GM21390 (cell line): ENCODE results near the gene HDAC9.

Source experiments
- ATAC-seq: cut with Tn5 transposase; IDR thresholded peaks from one replicate; pipeline ENCODE4 v1.9.1; 2021; ENCODE audit not compliant: unreplicated experiment

The HDAC9 gene

DNA sequence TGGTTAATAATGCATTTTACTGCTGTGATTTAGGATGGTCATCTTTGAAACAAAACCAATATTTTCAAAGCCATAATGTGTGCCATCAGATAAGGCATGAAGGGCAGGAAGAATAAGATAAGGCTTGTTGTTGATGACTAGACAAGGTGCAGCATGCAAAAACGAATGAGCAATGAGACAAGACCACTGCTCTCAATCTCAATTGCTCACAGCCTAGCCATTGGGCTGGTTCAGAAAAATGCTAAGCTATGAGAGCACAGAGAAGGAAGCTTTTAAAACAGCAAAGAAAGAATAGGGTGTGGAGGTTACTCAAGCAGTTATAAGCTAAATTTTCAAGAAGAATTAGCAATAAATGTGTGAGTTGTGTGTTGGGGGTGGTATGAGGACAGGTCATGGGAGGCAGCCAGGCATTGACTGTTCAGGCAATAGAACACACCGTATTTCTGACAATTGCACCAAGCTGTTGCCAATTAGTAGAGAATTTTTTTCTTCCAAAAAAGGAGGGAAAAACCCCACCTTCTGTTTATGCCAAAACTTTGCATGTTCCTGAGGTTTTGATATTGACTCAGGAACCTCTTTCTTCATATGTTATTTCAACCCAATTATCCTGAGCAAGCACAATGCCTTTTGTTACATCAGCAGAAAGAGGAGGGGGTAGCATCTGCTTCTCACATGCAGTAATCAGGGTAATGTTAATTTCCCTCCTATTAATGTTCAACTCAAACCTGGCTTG lies 276.5 kb downstream of the HDAC9 start:
- ATAC-seq: no peak

DNA sequence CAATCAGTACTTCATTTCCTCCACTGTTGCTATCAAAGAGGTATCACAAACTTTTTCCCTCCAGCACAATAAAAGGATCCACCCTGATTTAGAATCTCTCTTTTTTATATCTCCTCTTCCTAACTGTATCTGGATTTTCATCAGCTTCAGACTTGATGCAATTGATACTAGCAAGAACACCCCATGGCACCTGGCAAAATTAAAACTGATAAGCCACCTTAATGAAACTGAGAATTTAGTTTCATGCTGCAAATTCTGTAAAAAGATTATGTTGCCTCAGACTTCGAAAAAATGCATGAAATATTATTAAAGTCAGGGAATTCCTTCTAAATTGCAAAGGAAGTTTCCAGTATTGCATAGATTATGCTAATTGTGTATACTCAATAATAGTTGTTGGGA lies 277.0 kb downstream of the HDAC9 start:
- ATAC-seq: no peak

DNA sequence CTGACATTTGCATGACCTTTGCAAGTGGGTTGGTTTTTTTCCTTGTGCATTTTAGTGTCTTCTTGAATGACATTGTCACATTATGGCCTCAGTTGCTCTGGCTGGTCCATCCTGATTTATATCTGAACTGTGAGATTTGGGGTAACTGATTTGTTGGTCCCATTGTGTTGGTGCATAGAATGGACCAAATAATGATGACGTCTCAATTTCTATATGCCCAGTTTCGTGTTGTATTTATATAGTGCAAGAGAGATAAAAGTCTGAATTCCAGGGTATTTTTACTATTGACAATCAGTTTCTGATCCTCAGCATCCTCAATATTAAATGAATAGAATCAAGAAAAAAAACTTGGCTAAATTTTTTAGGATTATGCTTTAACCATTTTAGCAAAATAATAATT lies 281.8 kb downstream of the HDAC9 start:
- ATAC-seq: no peak

DNA sequence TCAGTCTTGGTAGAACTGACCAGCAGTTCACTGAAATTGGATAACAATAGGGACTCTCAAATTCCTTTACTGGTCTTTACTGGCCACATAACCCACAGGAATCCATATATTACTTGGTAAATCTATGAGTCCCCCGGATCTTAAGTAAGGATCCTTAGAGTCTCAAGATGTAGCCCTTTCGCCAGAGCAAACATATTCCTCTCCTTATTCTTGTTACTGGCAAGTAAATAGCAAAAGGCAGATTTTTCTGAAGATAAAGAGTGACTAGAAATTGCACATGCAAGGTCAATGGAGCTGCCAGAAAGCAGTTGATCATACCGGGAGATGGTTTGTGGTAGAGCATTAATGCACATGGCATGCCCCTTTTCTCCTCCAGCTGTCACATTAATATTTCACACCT lies 283.0 kb downstream of the HDAC9 start:
- ATAC-seq: no peak

DNA sequence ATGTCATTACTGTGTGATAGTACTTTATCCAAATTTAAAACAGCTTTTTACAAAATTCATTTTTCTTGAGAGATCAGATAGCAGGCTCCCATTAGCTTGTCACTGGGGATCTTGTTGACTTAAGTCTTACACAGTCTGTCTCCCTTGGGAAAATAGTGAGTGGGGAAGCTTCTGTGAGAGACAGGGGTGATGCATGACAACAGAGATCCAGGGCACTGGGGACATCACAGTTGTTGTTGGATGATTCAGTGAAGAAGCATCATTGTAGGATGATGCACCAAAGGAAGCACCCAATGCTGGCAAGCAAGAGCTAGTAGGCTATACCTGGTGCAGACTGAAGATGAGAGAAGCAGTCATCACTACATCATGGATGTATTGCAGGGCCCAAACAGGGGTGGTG lies 284.7 kb downstream of the HDAC9 start:
- no peak for ATAC-seq

DNA sequence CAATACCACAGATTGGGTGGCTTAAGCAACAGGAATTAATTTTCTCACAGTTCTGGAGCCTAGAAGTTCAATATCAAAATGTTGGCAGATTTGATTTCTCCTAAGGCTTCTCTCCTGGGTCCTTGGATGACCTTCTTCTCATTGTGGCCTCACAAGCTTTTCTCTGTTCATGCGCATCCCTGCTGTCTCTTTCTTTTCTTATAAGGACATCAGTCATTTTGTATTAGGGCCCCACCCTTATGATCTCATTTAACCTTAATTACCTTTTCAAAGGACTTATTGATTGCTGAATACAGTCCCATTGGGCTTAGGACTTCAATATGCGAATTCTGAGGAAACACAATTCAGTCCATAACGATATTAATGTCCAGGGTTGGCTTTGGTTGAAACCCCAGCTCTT lies 285.4 kb downstream of the HDAC9 start:
- no peak for ATAC-seq

DNA sequence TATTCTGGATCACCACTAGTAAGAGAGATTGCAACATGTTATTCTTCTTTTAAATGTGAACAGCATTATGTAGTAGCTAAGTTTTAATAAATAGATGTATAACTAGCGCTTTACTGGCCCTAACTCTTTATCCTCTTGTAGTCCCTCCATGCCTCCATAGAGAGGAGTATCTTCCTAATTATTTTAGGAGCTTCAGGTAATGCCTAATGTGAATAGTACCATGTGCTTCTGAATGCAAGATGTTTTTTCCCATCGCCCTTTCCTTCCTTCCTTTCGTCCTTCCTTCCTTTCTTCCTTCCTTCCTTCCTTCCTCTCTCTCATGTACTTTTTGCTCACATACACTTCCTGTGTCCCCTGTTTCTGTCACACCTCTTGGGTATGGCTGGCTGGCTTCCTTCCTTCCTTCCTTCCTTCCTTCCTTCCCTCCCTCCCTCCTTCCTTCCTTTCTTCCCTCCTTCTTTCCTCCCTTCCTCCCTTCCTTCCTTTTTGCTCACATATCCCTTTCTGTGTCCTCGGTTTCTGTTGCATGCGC lies 290.7 kb downstream of the HDAC9 start:
- no peak for ATAC-seq

DNA sequence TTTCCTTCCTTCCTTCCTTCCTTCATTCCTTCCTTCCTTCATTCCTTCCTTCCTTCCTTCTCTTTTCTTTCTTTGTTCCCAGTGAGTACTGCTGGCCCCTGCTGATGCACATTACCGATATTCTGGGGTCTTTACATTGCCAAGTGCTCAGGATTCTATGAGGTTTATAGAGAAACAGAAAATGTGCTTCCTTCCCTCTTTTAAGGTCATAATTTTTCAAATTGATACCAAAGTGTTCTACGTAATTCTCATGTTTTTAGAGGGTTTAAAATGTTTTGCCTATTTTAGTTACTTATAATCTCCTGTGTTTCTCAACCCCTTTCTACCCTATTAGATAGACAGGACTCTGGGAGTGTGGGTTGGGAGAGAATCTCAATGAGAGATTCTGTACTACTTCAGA lies 291.2 kb downstream of the HDAC9 start:
- ATAC-seq: no peak

DNA sequence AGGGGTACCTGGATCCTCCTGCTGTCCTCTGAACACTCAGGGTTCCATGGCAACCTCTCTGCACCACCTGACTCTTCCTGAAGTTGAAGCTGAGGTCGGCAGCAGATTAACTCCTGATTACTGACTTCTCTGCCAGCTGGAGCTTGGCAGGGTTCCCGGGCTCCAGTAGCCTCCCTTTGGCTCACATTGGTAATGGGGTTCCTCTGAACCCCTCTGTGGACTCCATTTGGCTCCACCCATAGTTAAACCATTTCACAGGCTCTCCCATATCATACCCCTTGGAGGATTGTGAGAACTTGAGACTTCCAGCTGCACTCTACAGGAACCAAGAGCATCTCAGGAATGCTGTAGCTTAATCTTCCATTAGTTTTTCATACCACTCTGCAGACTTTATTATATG lies 292.5 kb downstream of the HDAC9 start:
- no peak for ATAC-seq

DNA sequence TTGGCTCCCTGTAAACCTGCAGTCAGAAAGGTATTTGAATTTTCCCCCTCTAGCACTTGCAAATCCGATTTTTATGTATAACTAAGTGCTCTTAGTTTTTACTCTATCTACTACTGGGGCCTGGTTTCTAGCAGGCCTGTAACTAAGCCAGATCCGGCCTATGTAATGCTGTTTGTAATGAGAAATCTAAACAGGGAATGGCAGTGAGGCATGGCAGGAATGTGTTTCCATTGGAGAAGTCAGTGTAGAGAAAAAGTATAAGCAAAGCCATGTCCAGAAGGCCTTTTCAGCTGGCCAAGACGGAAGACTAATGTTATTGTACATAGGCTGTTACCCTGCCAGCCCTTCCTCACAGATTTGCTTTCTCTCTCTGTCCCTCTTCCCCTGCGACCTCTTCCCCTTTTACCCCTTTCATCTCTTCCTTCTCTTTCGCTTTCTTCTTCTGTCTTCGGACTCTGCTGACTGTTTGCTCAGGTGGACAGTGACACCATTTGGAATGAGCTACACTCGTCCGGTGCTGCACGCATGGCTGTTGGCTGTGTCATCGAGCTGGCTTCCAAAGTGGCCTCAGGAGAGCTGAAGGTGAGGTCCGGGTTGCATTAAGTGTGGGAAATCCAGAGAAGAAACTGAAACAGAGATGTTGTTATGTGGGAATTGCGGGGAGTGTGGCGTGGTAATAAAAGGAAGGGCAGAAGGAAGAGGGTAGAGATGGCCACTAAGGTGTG lies 297.5 kb downstream of the HDAC9 start:
- no peak for ATAC-seq

DNA sequence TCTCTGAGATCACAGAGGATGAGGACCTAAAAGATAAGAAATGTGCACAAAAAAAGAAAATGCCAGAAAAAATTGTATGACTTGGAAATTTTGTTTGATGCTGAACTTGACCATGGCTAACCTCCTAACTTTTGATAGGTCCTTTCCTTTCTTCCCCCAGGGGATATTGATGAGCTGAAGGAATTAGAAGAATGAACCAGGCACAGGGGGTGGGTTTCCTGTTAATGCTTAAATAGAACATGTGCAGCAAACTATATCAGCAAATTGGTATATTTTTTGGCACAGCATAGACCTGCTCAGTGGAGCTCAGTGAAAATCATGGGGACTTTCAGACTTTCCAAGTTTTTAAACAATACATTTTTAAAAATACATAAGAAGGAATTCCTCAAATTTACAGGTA lies 300.7 kb downstream of the HDAC9 start:
- no peak for ATAC-seq

DNA sequence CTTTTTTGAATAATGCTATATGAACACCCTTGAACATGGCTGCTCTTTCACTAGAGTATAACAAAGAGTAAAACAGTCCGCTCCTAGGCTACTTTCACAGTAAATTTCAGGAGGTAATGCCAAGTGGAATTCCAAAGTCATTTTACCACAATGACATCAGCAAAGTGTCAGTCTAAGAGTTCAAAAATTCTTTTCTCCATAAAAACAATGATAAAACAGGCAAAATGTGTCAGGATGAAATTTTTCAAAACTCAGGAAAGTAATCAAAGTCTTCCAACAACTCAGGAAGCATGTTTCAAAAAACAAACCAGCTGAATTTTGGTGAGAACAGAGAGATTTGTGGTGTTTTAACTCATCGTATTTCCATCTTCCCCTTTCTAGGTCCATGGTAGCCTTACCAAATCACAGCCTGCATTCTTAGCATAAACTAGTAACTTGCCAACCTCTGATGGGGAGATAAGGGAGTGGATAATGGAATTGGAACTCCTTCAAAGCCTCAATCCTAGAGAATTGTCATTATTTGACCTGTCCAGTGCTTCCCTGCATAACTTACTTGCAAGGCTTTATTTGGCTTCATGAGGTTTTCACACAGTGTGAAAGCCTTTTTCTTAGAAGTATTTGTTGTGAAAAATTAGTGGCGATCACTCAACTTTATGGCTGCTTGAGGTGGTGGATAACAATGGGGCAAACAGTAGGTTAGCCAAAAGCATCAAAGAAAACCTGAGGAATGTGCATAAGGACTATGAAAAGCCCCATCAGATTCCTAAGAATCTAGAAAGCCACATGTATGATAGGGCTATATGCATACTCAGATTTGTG lies 302.7 kb downstream of the HDAC9 start:
- no peak for ATAC-seq

DNA sequence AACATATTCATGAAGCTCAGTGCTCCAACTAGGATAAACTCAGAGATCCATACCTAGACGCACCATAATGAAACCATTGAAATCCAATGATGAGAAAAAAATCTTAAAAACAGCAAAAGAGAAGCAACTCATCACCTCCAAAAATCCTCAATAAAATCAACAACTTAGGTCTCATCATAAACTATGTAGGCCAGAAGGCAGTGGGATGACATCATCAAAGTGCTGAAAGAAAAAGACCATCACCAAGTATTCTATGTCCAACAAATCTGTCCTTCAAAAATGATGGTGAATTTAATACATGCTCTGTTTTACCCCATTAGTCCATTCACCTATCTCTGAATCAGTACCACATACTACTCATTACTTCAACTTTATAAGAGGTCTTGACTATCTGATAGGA lies 304.4 kb downstream of the HDAC9 start:
- ATAC-seq: no peak

DNA sequence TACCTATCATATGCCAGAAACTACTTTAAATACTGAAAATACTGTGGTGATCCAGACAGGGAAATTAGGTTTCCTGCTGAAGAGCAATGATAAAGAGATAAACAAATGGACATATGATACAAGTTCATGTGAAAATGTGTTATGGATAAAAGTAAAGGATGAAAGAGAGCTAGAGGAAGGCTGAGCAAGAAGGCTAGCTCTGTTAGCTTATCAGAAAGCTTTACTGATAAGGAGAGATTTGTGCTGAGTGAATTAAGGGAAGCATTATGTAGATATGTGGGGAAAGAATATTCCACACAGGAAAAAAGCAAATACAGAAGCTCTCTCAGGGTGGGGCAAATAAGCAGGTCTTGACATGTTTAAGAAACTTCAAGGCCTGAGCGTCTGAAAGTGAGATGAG lies 308.4 kb downstream of the HDAC9 start:
- ATAC-seq: no peak

DNA sequence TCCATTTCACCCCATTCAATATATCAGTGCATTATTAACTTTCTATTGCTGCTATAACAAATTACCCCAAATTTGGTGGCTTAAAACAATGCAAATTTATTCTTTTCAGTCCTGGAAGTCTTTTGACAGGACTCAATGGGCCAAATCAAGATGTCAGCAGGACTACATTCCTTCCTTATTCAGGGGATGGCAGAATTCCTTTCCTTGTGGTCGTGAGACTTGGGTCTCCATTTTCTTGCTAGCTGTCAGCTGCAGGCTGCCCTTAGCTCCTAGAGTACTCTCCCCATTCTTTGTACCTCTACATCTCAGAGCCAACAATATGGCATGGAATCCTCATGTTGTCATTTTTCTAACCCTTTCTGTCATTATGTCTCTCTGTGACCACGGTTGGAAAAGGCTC lies 310.6 kb downstream of the HDAC9 start:
- ATAC-seq: no peak

DNA sequence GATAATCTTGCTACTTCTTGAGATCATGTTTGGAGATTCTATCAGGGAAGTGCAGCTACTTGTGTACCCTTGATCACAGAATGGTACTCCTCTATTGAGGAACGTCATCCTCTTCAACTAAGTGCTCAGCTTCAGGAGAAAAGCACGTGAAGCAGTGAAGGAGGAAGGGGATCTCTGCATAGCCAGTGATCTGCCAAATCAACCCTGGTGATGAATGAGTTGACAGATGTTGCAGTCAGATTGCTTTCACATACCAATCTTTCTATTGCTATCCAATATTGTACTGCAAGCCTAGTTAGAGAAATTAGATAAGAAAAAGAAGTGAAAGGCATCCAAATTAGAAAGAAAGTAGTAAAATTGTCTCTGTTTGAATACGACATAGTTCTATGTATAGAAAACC lies 312.5 kb downstream of the HDAC9 start:
- no peak for ATAC-seq

DNA sequence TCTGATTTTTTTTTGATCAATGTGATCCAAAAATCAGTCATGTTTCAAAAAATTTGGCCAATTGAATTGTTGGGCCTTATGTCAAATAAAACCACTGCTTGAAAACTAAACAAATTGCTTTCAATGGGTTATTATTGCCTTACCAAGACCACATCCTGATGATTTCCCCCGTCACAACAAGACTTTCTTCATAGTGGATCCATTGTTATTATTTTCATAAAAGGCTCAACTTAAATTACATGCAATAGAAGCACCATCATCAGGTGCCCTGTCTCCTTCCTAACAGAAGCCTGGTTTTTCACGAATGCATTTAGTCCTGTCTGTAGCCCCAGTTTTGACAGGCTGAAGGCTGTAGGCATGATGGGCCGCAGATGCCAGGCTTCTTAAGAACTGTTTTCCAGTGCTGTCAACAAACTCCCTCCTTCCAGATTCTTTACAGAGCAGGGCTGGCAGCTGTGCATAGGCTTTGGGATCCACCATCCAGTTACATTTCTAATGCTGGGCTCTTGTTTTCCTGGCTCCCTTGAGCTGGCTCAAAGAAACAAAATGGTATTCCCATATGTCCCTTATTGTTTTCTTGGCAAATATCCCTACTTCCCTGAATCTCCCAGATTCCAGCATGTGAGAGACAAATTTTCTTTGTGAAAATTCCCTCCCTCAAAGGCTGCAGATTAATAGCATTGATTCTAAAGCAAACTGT lies 319.9 kb downstream of the HDAC9 start:
- no peak for ATAC-seq

DNA sequence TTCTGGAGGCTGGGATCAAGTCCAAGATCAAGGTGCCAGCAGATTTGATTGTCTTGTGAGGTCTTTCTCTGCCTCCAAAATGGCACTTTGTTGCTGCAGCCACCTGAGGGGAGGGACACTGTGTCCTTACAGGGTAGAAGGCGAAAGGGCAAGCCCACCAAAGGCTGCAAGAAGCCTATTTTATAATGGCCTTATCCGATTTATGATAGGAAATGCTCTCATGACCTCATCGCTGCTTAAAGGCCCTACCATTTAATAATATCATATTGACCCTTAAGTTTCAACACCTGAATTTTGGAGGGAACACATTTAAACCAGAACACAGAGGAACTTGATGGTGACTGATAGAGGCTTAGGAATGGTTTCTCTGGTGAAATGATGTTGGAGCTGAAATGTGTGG lies 325.4 kb downstream of the HDAC9 start:
- ATAC-seq: no peak

DNA sequence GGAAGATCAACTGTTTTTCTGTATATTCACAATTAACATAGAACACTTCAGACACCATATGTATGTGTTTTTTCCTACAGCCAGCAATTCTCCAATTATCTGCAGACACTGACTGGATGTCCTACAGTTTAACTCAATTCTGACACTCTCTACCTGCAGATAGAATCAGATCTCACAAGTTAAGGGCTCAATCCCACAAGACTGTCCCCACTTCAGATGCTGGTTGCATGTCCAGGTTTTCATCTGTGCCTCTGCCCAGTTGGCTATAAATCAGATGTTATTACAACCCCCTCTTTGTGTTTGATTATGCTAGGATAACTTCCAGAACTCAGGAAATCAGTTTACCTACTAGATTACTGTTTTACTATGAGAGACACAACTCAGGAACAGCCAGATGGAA lies 326.0 kb downstream of the HDAC9 start:
- no peak for ATAC-seq

DNA sequence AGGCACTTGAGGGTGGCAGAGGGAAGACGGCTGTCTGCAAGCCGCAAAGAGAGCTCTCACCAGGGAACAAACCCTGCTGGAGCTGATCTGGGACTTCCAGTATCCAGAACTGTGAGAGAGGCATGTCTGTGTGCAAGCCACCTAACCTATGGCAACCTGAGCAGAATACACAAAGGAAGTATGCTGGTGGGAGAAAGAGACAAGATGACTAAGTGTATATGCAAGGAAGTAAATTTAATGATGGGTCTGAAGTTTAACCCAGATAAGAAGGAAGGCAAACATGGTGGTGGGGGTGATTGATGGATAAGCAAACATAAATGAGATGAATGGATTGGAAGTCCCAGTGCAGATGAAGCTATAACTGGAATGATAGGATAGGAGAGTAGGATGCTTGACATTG lies 328.6 kb downstream of the HDAC9 start:
- no peak for ATAC-seq
